HG03354 (cell line): ENCODE results near the gene ADAM15.

Experiments
- ATAC-seq: cut with Tn5 transposase; IDR thresholded peaks from one replicate; pipeline ENCODE4 v1.9.1; 2021; ENCODE audit warnings: mild to moderate bottlenecking; ENCODE audit not compliant: unreplicated experiment, poor library complexity, severe bottlenecking

Gene ADAM15

DNA sequence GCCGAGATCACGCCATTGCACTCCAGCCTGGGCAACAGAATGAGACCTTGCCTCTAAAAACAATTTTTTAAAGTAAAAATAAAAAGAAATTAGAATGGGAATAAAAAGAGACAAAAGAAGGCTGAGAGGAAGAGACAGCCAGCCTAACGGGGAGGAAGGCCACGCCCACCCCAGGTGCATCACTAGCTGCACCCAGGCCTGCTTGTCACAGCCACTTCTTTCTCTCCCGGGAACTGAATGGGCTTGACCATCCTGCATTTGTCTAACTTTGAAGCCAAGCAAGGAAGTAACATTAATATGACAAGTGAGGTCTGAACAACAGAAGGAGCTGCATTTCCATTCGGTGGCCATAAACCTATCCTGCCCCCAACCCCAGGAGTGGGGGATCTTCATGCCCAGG, 55.7 kb downstream of the ADAM15 start:
- ATAC-seq: no peak

- no peak for ATAC-seq
These were observed 56.5 kb downstream of the ADAM15 start for GRCh38 chr1:155107309-155108264.

DNA sequence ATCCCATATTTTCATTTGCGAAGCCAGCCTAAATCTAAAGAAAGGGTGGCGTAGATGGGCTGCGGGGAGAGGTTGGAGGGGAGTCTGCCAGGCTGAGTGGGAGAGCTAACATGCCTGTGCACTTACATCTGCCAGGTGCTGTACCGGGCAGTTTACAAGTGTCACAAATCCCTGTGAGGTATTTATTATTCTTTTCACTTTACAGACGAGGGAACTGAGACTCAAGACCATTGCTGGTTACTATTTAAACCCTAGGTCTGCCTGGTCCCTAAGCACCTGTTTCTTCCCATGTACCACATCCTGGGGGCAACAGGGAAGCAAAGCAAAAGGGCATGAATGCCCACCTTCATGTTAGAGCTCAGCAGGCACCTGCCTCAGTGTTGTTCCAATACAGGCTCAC, 57.2 kb downstream of the ADAM15 start:
- ATAC-seq: no peak

DNA sequence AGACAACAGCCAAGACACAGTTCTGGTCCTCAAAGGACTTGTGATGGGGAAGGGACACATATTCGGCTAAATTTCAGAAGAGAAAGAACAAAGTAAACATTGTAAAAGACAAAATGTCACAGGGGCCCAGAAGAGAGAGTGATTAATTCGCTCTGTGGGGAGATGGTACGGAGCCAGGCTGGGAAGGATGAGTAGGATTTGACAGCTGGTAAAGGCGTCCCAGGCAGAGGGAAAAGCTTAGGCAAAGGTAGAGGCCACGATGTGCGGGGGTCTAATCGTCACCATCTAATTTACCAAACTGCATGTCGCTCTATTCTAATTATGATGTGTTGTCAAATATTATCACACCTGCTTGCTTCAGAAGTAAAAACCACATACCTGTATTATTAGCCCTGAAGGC, 59.3 kb downstream of the ADAM15 start:
- no peak for ATAC-seq

- no peak for ATAC-seq
These were observed 59.7 kb downstream of the ADAM15 start for GRCh38 chr1:155110826-155111225.
